Upper lobe of left lung (tissue), 4 donors: ENCODE data around the gene BPI.

ENCODE experiments used
- EP300 ChIP-seq, 4 donors: sonication (generic); formaldehyde crosslinking; IDR thresholded peaks; one replicate each; pipeline ENCODE4 v1.5.1; 2017; ENCODE audit warnings: antibody characterized with exemption in 4 of 4, control low read depth in 2 of 4
- POLR2A ChIP-seq, 4 donors: fragments of 450-650 bp; IDR thresholded peaks; one replicate each; pipeline ENCODE4 v1.5.1; 2016 to 2017; ENCODE audit warnings: antibody characterized with exemption in 4 of 4, mild to moderate bottlenecking in 2 of 4

GRCh38 chr20:38269715-38270114, 34.2 kb upstream of the BPI start:
- TF ChIP-seq EP300 (IDR thresholded peaks at IDR 0.05) (no peak), POLR2A (IDR thresholded peaks at IDR 0.05) (no peak)
